SK-N-SH (cell line): ENCODE measurements around the gene WRNIP1. TPM values are rescaled to one million over a fixed set of nuclear protein-coding genes. Genes with fewer than 3 reads are reported as not detected.

Experiments
- CTCF ChIA-PET: fragments of 300-600, 350-600 bp; formaldehyde crosslinking; extraction: SDS; loops from one replicate; lab custom pipeline; 2021; lab: Yijun Ruan, JAX
- POLR2A ChIA-PET: fragments of 350-600 bp; sonication (Branson Sonifier 250); formaldehyde crosslinking; extraction: SDS; loops from one replicate; lab custom pipeline; 2020; ENCODE audit warnings: antibody characterized with exemption, inconsistent platforms; lab: Yijun Ruan, JAX
- DNase-seq: peaks from one replicate; pipeline ENCODE4 v3.0.0; 2012
- H2AFZ ChIP-seq: fragments of 200-600 bp; sonication (generic); 2 replicates; pipeline ENCODE4 v1.8.1; 2016; ENCODE audit warnings: antibody characterized with exemption, mild to moderate bottlenecking, low read depth
- H3F3A ChIP-seq: fragments of 200-600 bp; sonication (generic); replicated peaks from 2 replicates; pipeline ENCODE3; 2016; ENCODE audit warnings: antibody characterized with exemption, mild to moderate bottlenecking; ENCODE audit not compliant: insufficient read depth
- H3K27ac ChIP-seq, 2 experiments: fragments of 200-500 bp in 1 of 2; fragments of 200-600 bp in 1 of 2; sonication (Bioruptor generic) in 1 of 2; sonication (generic), shearing (Covaris generic) in 1 of 2; 2 replicates each; pipeline versions ENCODE4 v1.5.1 to v1.6.1; 2014 to 2016; ENCODE audit warnings: low read depth in 2 of 2, inconsistent platforms in 1 of 2, low read length in 1 of 2, mild to moderate bottlenecking in 1 of 2, mixed read lengths in 1 of 2
- H3K27me3 ChIP-seq: fragments of 200-600 bp; sonication (generic), shearing (Covaris generic); 2 replicates; pipeline ENCODE4 v1.6.1; 2016; ENCODE audit warnings: mixed run types; ENCODE audit not compliant: insufficient read depth
- H3K36me3 ChIP-seq, 2 experiments: fragments of 200-500 bp in 1 of 2; fragments of 200-600 bp in 1 of 2; sonication (Bioruptor generic) in 1 of 2; sonication (generic) in 1 of 2; replicated peaks in 1 of 2; 2 replicates each; pipeline versions ENCODE3 to v1.5.1; 2014 to 2016; ENCODE audit warnings: low read length in 1 of 2, mild to moderate bottlenecking in 1 of 2; ENCODE audit not compliant: insufficient read depth in 2 of 2, control insufficient read depth in 1 of 2
- H3K4me1 ChIP-seq, 2 experiments: fragments of 200-500 bp in 1 of 2; fragments of 200-600 bp in 1 of 2; sonication (Bioruptor generic) in 1 of 2; sonication (generic), shearing (Covaris generic) in 1 of 2; 2 replicates each; pipeline versions ENCODE4 v1.5.1 to v1.6.1; 2014 to 2016; ENCODE audit warnings: low read depth in 1 of 2, low read length in 1 of 2, mixed run types in 1 of 2; ENCODE audit not compliant: insufficient read depth in 2 of 2, control insufficient read depth in 1 of 2
- H3K4me2 ChIP-seq: fragments of 200-600 bp; sonication (generic), shearing (Covaris generic); 2 replicates; pipeline ENCODE4 v1.6.1; 2017; ENCODE audit warnings: mixed run types
- H3K4me3 ChIP-seq, 2 experiments: fragments of 200-500 bp in 1 of 2; fragments of 200-600 bp in 1 of 2; sonication (Bioruptor generic) in 1 of 2; sonication (generic), shearing (Covaris generic) in 1 of 2; 2 replicates each; pipeline versions ENCODE4 v1.5.1 to v1.8.1; 2014 to 2016; ENCODE audit warnings: low read depth in 2 of 2, inconsistent platforms in 1 of 2, low read length in 1 of 2, mild to moderate bottlenecking in 1 of 2, mixed read lengths in 1 of 2, moderate library complexity in 1 of 2
- H3K79me2 ChIP-seq: fragments of 200-600 bp; sonication (generic); 2 replicates; pipeline ENCODE4 v1.8.1; 2017; ENCODE audit warnings: mild to moderate bottlenecking; ENCODE audit not compliant: insufficient read depth
- H3K9ac ChIP-seq: fragments of 200-600 bp; sonication (generic); 2 replicates; pipeline ENCODE4 v1.6.1; 2017; ENCODE audit warnings: mixed run types
- H3K9me2 ChIP-seq: fragments of 200-600 bp; sonication (generic); 2 replicates; pipeline ENCODE4 v1.6.1; 2017; ENCODE audit warnings: mixed run types
- H3K9me3 ChIP-seq: fragments of 200-600 bp; sonication (generic); 2 replicates; pipeline ENCODE4 v1.6.1; 2017; ENCODE audit warnings: mixed run types, mild to moderate bottlenecking, moderate library complexity
- H4K20me1 ChIP-seq: fragments of 200-600 bp; sonication (generic); 2 replicates; pipeline ENCODE4 v1.6.1; 2017; ENCODE audit warnings: mild to moderate bottlenecking, mixed run types; ENCODE audit not compliant: insufficient read depth
- ELF1 ChIP-seq: IDR thresholded peaks from 2 replicates; pipeline ENCODE4 v1.4.0; 2012
- FOXJ3 ChIP-seq: sonication (generic); formaldehyde crosslinking; IDR thresholded peaks from 2 replicates; pipeline ENCODE4 v1.5.1; 2020; ENCODE audit warnings: mild to moderate bottlenecking, missing genetic modification reagents
- FOXM1 ChIP-seq: IDR thresholded peaks from 2 replicates; pipeline ENCODE4 v1.4.0; 2012; ENCODE audit warnings: low read depth, mild to moderate bottlenecking
- GABPA ChIP-seq: IDR thresholded peaks from 2 replicates; pipeline ENCODE4 v1.4.0; 2012; ENCODE audit warnings: low read depth, mild to moderate bottlenecking
- GATA2 ChIP-seq: sonication (generic); formaldehyde crosslinking; IDR thresholded peaks from 2 replicates; pipeline ENCODE4 v1.5.0; 2020; ENCODE audit warnings: mild to moderate bottlenecking, missing genetic modification reagents
- JUND ChIP-seq: IDR thresholded peaks from 2 replicates; pipeline ENCODE4 v1.4.0; 2012
- NFIC ChIP-seq: IDR thresholded peaks from 2 replicates; pipeline ENCODE4 v1.4.0; 2012; ENCODE audit warnings: borderline replicate concordance
- NRF1 ChIP-seq: IDR thresholded peaks from 2 replicates; pipeline ENCODE4 v1.6.1; 2012; ENCODE audit warnings: low read depth, mild to moderate bottlenecking, low read length
- POLR2AphosphoS5 ChIP-seq: IDR thresholded peaks from 2 replicates; pipeline ENCODE4 v1.6.1; 2012; ENCODE audit warnings: low read depth, low read length
- RAD21 ChIP-seq: IDR thresholded peaks from 2 replicates; pipeline ENCODE4 v1.6.1; 2012; ENCODE audit warnings: mild to moderate bottlenecking, low read length
- RCOR1 ChIP-seq: fragments of 150-350 bp; IDR thresholded peaks from 2 replicates; pipeline ENCODE4 v1.6.1; 2017; ENCODE audit warnings: antibody characterized with exemption, low read length
- RFX5 ChIP-seq: IDR thresholded peaks from 2 replicates; pipeline ENCODE4 v1.6.1; 2012; ENCODE audit warnings: mild to moderate bottlenecking, improper control_type of control experiment, low read length
- RXRA ChIP-seq: IDR thresholded peaks from 2 replicates; pipeline ENCODE4 v1.4.0; 2012; ENCODE audit warnings: low read depth, mild to moderate bottlenecking, borderline replicate concordance
- SMC3 ChIP-seq: IDR thresholded peaks from 2 replicates; pipeline ENCODE4 v1.6.1; 2012; ENCODE audit warnings: low read depth, low read length, improper control_type of control experiment
- TCF12 ChIP-seq: IDR thresholded peaks from 2 replicates; pipeline ENCODE4 v1.4.0; 2012
- TEAD4 ChIP-seq: IDR thresholded peaks from 2 replicates; pipeline ENCODE4 v1.4.0; 2012; ENCODE audit warnings: mild to moderate bottlenecking, borderline replicate concordance; ENCODE audit not compliant: insufficient read depth
- WGBS: methylation state at CpG from one replicate; pipeline ENCODE4 v1.1.6; 2017; ENCODE audit warnings: low lambda C conversion rate; 5-methylcytosine and 5-hydroxymethylcytosine counted together
- polyA plus RNA-seq, 3 experiments: library from polyadenylated mRNA; depleted of rRNA; stranded (reverse); fragments of >200 nt; gene quantifications; 2 replicates each; pipeline ENCODE4 v1.2.3, GENCODE V29; 2012
- TF ChIP-seq, protein P1 (sequence below): fragments of 150-350 bp; IDR thresholded peaks from 2 replicates; pipeline ENCODE4 v1.6.1; 2017; ENCODE audit warnings: antibody characterized with exemption, low read length, low read depth, borderline replicate concordance
- TF ChIP-seq, protein P2 (sequence below): IDR thresholded peaks from 2 replicates; pipeline ENCODE4 v1.4.0; 2012; ENCODE audit warnings: low read depth
- TF ChIP-seq, protein P3 (sequence below): fragments of 150-350 bp; IDR thresholded peaks from 2 replicates; pipeline ENCODE4 v1.6.1; 2016; ENCODE audit warnings: mild to moderate bottlenecking, low read depth, low read length
- TF ChIP-seq, protein P4 (sequence below): IDR thresholded peaks from 2 replicates; pipeline ENCODE4; 2012

Gene WRNIP1
- polyA plus RNA-seq, 1 of the 3 experiments (the other 2 are of a cell fraction), result 47.5 TPM

DNA sequence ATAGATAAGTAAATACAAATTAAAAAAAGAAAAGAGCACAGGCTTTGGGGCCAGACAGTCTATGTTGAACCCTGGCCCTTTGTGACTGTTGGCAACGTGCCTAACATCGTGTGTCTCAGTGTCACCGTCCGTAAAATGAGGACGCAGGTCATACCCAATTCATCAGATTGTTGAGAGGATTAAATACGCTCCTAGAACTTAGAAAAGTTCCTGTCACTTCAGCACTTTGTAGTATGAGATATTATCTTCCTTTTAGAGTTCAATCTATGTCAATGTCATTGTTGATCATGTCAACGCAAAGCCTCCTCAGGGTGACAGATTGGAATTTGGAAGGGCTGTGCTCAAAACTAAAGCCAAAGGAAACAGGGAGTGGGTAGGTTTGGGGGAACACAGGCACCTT, 54.8 kb downstream of the WRNIP1 start (continued):
- no peak for TF ChIP-seq TEAD4
- TF ChIP-seq, protein P1, sequence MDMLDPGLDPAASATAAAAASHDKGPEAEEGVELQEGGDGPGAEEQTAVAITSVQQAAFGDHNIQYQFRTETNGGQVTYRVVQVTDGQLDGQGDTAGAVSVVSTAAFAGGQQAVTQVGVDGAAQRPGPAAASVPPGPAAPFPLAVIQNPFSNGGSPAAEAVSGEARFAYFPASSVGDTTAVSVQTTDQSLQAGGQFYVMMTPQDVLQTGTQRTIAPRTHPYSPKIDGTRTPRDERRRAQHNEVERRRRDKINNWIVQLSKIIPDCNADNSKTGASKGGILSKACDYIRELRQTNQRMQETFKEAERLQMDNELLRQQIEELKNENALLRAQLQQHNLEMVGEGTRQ, result no peak
- TF ChIP-seq, protein P2, sequence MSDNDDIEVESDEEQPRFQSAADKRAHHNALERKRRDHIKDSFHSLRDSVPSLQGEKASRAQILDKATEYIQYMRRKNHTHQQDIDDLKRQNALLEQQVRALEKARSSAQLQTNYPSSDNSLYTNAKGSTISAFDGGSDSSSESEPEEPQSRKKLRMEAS, result no peak

DNA sequence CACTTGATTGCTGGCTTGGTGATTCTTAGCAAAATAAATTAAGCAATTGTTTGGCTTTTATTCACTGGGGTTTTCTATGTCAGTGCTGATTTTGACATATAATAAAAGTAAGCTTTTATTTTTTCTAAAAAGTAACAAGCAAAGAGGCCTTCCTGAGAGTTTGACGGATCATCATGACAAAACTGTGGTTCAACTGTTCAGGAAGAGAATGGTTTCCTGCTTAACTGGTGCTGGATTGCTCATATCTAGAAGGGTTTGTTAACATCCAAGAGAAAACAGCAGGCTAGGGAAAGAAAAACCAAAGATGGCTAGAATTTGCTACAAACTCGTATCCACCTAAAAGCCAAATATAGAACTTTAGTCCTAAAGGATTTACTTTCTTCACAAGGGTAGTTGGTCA, 55.2 kb downstream of the WRNIP1 start:
- CTCF ChIA-PET, result interaction anchor here (0.6 to 1.4 kb wide), 2 partner anchors 8 to 154 kb away, joined by 3 read pairs; no protein-coding TSS in a partner anchor
- TF ChIP-seq, protein P1, result no peak
- TF ChIP-seq RXRA (no peak), RAD21 (no peak), NFIC (no peak), FOXJ3 (CRISPR knock-in tag) (no peak), NRF1 (no peak), SMC3 (no peak), RCOR1 (no peak)
- WGBS, result 64% methylated on average over 2 of the region's 2 CpGs
- H3K79me2 ChIP-seq, result no peaks in the 10 kb centered on the region
- H3F3A ChIP-seq, result no peaks in the 10 kb centered on the region
- DNase-seq, result no peak
- no peaks in the 10 kb centered on the region; the same call in 1 of the 2 replicates for H3K9me3 ChIP-seq
- H3K4me1 ChIP-seq, result no peaks in the 10 kb centered on the region; a peak in 2 of 4 replicates
- no peak overlapping the region for H3K27ac ChIP-seq
- no peaks in the 10 kb centered on the region for H3K9me2 ChIP-seq
- H3K9ac ChIP-seq, result no peak overlapping the region
- no peak overlapping the region for H3K4me3 ChIP-seq
- no peaks in the 10 kb centered on the region for H4K20me1 ChIP-seq
- no peaks in the 10 kb centered on the region for H3K27me3 ChIP-seq
- no peaks in the 10 kb centered on the region for H3K36me3 ChIP-seq
- POLR2A ChIA-PET, result no interaction called here
- H3K4me2 ChIP-seq, result no peak overlapping the region
- H2AFZ ChIP-seq, result no peak overlapping the region

DNA sequence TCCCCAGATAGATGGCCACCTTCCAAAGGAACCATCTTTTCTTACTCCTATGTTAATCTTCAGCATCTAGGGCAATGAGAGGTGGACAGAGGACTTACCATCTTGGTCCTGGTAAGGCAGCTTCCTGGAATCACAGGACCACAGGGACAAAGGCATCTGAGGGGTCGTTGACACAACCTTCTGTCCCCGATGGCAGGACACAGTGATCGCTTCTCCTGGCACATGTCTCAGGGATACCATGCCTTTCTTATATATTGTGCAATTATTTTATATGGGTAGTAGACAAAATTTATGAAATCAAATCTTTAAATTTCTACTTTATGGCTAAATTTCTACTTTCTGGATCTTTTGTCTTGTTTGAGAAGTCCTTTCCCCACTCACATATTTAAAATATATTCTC, 56.4 kb downstream of the WRNIP1 start:
- ChIA-PET POLR2A (no interaction called here), CTCF (no interaction called here)
- no peak for DNase-seq
- H3K9ac ChIP-seq, result no peak overlapping the region
- no peak overlapping the region for H3K27ac ChIP-seq
- H3K4me2 ChIP-seq, result no peak overlapping the region
- H3K36me3 ChIP-seq, result no peaks in the 10 kb centered on the region
- H2AFZ ChIP-seq, result no peak overlapping the region
- no peak overlapping the region for H3K4me3 ChIP-seq
- no peaks in the 10 kb centered on the region for H3F3A ChIP-seq
- no peaks in the 10 kb centered on the region for H4K20me1 ChIP-seq
- no peaks in the 10 kb centered on the region; a peak in 2 of 4 replicates for H3K4me1 ChIP-seq
- H3K27me3 ChIP-seq, result no peaks in the 10 kb centered on the region
- H3K79me2 ChIP-seq, result no peaks in the 10 kb centered on the region
- H3K9me2 ChIP-seq, result no peaks in the 10 kb centered on the region
- H3K9me3 ChIP-seq, result no peaks in the 10 kb centered on the region
- 83% methylated on average over 3 of the region's 3 CpGs for WGBS
- TF ChIP-seq, protein P3, sequence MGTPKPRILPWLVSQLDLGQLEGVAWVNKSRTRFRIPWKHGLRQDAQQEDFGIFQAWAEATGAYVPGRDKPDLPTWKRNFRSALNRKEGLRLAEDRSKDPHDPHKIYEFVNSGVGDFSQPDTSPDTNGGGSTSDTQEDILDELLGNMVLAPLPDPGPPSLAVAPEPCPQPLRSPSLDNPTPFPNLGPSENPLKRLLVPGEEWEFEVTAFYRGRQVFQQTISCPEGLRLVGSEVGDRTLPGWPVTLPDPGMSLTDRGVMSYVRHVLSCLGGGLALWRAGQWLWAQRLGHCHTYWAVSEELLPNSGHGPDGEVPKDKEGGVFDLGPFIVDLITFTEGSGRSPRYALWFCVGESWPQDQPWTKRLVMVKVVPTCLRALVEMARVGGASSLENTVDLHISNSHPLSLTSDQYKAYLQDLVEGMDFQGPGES, result no peak
- no peak for TF ChIP-seq JUND
- no peak for TF ChIP-seq RCOR1
- no peak for TF ChIP-seq RFX5
- TF ChIP-seq GABPA, result no peak
- TF ChIP-seq TCF12, result no peak
- TF ChIP-seq, protein P2, result no peak
- TF ChIP-seq, protein P4, sequence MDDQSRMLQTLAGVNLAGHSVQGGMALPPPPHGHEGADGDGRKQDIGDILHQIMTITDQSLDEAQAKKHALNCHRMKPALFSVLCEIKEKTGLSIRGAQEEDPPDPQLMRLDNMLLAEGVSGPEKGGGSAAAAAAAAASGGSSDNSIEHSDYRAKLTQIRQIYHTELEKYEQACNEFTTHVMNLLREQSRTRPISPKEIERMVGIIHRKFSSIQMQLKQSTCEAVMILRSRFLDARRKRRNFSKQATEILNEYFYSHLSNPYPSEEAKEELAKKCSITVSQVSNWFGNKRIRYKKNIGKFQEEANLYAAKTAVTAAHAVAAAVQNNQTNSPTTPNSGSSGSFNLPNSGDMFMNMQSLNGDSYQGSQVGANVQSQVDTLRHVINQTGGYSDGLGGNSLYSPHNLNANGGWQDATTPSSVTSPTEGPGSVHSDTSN, result no peak
- no peak for TF ChIP-seq POLR2AphosphoS5
- no peak for TF ChIP-seq RAD21
- TF ChIP-seq RXRA, result no peak
- TF ChIP-seq FOXM1, result no peak
- TF ChIP-seq ELF1, result no peak
- TF ChIP-seq GATA2, result no peak
